HG03045 (cell line): ENCODE data around the gene LACTBL1.
A peak's percentile ranks its signal among the peaks of the same experiment; 100 is the strongest.
"Not testable (repeated sequence)": the region's sequence is repeated elsewhere in the genome, so short reads cannot be mapped to it uniquely, and the experiment has no call there.

Source experiments
- ATAC-seq: cut with Tn5 transposase; IDR thresholded peaks from one replicate; pipeline ENCODE4 v1.9.1; 2021; ENCODE audit warnings: mild to moderate bottlenecking, moderate library complexity; ENCODE audit not compliant: unreplicated experiment

The LACTBL1 gene, protein sequence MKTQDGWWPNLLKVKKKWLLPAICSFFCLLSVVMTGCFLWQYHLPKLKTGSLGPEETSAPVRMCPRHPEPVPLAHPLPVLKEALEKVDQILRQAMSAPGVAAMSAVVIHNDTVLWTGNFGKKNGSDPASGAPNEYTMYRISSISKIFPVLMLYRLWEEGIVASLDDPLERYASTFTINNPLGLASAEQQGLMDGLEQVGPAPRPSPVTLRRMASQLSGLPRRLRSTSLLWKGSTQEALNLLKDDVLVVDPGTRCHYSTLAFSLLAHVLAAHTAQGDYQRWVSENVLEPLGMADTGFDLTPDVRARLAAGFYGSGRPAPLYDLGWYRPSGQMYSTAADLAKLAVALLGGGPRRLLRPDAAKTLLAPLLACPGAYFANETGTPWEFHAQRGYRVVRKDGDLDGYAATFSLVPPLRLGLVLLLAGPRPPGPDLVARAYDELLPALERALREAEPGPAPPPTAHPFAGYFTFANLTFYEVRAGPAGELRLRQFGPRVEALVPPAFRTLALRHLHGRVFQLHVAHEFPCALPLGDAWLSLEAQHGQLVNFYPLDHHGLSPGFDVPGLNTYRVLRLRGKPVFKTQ

DNA sequence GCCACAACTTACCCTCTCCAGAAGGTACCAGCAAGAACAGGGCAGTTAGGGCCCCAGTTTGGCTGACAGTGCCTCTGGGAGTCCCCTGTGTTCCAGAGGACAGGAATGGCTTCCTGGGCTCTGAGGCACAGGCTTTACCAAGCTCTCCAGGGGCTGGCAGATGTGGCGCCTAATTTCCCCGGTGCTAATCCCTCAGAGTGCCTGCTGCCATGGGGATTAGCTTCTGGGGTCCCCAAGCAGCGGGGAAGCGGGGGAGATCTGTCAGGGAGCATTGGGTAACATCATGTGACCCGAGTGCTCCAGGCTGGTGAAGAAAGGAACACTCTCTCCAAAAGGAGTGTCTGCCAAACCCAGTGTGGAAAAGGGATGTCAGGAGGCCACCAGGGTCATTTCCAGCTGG is at the start of gene LACTBL1:
Gene LACTBL1, minus strand, starts transcription at position 107 of the 400 bp plus-strand sequence. CDS start 550 bp downstream, outside the sequence.
- no peak for ATAC-seq

DNA sequence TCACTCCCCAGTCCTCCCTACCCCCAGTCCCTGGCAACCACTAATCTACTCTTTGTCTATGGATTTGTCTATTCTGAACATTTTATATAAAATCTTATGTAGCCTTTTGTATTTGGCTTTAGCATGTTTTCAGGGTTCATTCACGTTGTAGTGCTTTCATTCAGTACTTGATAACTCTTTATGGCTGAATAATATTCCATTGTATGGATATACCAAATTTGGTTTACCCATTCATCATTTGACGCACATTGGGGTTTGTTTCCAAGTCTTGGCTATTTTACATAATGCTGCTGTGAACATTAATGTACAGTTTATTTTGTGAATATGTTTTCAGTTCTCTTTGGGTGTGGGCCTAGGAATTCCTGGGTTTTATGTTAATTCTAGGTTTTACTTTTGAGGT is 49.2 kb upstream of the LACTBL1 start:
- no peak for ATAC-seq

DNA sequence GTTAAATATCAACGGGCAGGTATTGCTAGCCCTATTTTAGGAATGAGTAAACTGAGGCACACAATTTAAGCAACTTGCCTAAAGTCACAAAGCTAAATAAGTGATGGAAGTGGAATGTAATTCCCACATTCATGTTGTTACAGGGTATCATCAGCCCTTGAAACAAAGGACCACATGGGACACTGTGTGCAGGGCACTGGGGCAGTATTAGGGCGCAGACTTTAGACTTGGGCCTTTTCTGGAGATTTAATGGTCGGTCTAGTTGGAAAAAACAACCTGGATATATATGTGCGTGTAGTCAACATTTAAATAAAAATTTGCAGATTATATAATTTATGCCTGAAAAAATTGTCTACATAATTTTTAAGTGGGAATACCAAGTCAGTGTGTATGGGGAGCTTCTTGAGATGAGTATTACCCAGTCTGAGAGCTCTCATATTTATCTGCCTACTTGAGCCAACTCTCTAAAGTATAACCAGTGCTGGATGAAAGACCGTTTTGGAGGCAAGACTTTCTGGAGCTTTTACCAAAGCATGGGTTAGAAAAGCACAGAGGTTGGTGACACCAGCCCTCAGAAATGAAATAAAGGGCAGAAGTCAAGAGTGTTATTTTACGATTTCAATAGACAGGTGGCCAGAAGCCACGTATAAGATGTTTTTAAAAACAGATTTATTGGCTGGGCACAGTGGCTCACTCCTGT is 48.2 kb upstream of the LACTBL1 start:
- ATAC-seq: no peak

DNA sequence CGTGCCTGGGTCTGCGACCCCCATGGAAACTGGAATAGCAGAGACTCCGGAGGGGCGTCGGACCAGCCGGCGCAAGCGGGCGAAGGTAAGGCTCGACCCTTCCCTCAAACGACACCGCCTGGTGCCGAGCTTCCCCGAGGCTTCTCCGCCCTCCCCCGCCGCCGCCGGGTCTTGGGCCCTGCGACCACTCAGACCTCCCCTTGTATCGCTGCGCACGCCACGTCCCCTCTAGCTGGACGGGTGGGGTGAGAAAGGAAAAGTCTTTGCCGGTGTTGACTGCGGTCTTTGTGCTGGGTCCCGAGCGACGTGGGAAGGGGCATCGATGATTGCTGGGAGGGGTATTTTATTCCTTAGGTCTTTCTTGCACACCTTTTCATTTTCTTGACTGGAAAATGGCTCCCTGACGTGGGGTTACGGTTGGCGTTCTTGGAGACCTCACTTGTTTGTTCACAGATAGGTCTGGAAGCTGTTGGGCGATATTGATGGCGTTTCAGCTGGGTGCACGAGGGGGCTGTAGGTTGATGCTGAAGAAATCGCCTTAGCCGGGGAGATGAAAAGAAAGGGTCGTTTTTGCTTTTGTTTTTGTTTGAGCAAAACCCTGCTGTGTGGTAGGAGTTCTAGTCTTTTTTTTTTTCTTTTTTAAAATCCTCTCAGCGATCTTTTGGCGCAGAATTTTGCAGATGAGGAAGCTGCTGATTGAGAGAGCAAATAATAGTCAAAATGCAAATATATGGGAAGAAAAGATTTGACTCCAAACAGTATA is 47.4 kb upstream of the LACTBL1 start:
- ATAC-seq: peak; percentile 22

DNA sequence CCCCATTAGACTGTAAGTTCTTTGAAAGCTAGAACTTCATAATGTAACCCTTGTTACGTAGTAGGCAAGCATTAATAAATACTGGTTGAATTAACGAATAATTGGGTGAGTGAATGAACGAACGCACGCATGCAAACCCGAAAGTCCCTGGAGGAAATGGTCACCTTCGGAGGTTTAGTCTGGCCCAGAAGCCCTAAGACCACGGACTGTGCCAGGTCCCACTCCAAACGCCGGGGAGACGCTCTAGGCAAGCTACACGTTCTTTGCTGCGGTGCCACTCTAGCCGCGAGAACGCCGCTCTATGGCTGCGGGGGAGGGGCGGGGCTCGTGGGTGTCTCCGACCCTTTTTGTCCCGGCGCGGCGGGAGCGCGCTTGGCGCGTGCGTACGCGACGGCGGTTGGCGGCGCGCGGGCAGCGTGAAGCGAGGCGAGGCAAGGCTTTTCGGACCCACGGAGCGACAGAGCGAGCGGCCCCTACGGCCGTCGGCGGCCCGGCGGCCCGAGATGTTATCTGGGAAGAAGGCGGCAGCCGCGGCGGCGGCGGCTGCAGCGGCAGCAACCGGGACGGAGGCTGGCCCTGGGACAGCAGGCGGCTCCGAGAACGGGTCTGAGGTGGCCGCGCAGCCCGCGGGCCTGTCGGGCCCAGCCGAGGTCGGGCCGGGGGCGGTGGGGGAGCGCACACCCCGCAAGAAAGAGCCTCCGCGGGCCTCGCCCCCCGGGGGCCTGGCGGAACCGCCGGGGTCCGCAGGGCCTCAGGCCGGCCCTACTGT is 46.6 kb upstream of the LACTBL1 start, which contains the start of gene KDM1A:
Gene KDM1A, plus strand, starts transcription at position 375 of the 769 bp plus-strand sequence. Its CDS starts 129 bp downstream, at position 504.
- peak; percentile 95 for ATAC-seq

DNA sequence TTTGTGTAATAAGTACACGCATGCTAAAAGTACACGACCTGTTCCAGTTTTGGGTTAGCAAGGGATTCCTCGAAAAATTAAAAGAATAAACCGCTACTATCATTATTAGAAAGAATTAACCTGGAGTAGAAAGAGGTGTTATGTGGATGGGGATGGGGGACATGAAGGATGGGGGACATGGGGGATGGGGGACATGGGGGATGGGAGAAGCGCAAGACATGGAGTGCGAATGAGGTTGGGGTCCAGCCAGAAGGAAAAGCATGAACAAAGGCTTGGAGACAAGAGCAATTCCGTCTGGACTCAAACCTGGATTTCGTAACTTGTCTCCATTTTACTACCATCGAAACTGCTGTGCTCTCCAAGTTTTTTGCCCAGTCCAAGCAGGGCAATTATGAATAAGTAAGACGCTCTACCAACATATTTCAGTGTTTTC is 46.0 kb upstream of the LACTBL1 start:
- ATAC-seq: no peak

DNA sequence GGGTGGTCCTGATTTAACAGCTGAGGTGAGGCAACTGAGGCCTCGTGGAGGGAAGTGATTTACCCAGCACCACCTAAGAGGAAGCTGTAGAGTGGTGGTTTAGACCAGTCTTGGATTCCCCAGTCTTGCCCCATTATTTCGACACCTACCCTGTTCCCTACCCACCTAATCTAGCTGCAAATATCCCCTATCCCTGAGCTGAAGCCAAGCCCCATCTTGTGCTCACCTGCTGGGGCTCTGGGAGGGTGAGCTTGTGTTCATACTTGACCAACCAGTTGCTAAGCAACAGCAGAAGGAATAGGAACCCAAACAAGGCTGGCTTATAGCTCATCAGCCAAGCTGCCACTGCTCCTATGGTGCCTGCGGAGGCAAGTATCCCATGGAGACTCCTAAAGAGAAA is 41.0 kb upstream of the LACTBL1 start:
- ATAC-seq: no peak

DNA sequence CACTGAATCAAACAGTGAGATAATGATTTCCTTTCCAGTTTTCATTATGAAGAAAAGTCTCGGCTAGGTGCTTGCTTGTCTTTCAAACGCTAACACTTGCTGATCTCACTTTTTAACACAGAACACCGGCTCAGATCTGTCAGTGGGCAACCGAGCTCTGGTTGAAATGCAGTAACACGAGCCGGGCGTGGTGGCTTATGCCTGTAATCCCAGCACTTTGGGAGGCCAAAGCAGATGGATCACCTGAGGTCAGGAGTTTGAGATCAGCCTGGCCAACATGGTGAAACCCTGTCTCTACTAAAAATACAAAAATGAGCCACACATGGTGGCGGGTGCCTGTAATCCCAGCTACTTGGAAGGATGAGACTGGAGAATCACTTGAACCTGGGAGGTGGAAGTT is 37.4 kb upstream of the LACTBL1 start:
- not testable (repeated sequence) for ATAC-seq

DNA sequence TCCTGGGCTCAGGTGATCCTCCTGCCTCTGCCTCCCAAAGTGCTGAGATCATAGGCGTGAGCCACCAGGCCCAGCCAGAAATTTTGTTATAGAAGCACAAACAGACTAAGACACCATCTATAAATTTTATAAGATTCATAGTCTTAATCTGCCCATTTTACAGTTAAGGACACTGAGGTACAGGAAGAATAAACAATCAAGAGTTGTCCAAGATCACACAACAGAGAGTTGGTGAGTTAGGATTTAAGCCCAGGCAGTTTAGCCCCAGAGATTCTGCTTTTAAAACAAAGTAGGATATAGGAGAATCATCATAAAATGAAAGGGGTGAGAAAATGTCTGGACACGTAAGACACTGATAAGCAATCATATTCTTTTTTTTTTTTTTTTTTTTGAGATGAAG is 36.2 kb upstream of the LACTBL1 start:
- no peak for ATAC-seq

DNA sequence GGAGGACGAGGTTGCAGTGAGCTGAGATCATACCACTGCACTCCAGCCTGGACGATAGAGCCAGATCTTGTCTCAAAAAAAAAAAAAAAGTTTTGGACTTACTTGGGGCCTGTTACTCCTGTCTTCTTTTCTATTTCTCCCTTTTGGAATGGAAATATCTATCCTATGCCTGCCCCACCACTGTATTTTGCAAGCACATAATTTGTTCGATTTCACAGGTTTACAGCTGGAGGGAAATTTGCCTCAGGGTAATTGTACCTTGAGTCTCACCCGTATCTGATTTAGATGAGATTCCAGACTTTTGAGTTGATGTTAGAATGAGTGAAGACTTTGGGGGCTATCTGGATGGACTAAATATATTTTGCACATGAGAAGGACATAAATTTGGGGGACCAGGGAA is 34.4 kb upstream of the LACTBL1 start:
- ATAC-seq: no peak

DNA sequence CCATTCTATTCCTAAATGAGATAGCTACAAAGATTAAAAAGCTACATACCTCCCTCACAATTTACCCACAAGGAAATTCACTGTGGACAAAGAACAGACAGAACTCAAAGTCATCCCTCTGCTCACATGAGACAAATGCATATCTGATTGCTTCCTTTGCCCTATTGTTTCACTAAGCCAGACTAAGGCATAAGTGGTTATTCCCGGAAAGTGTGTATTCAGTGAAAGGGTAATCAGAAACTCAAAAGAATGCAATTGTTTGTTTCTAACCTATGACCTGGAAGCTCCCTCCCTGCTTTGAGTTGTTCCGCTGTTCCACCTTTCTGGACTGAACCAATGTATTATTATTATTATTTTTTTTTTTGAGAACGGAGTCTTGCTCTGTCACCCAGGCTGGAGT is 32.1 kb upstream of the LACTBL1 start:
- ATAC-seq: not testable (repeated sequence)

DNA sequence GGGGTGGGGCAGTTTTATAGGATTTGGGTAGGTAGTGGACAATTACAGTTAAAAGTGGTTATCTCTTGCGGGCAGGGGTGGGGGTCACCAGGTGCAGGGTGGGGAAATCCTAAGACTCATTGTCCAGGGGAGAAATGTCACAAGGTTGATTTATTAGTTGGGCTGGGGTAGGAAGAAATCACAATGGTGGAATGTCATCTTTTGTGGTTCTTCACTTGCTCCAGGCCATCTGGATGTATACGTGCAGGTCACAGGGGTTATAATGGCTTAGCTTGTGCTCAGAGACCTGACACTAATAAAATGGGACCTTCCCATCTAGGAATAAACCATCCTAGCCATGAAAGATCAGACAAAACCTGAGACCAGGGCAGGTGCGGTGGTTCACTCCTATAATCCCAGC is 31.4 kb upstream of the LACTBL1 start:
- ATAC-seq: no peak

DNA sequence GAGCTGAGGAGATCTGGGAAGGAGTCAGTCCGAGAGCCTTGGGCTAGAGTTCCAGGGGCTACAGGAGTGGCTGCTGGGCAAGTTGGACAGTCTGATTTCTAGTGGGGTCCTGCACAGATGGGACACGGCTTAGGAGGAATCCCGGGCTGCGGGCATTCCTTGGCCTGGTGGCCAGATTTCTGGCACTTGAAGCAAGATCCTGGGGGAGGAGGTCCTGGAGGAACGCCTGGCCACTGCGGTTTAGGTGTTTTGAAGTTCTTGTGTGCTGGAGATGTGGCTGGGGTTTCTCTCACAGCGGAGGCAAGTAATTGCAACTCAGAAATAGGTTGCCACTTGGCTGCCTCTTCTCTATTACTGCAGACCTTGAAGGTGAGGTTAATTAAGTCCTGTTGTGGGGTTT is 29.6 kb upstream of the LACTBL1 start:
- not testable (repeated sequence) for ATAC-seq

DNA sequence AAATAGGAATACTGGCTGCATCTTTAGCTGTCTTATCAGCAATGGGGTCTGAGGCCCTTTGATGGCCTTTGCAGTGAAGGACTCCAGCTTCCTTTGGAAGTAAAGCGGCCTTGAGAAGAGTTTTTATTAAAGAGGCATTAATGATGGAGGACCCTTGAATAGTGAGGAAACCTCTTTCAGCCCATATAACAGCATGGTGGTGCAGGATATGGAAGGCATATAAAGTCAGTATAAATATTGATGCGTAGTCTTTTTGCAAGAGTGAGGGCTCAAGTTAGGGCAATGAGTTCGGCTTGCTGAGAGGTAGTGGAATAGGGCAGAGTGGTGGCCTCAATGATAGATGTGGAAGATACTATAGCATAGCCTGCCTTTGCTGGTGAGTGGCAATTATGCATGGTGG is 27.5 kb upstream of the LACTBL1 start:
- ATAC-seq: not testable (repeated sequence)

DNA sequence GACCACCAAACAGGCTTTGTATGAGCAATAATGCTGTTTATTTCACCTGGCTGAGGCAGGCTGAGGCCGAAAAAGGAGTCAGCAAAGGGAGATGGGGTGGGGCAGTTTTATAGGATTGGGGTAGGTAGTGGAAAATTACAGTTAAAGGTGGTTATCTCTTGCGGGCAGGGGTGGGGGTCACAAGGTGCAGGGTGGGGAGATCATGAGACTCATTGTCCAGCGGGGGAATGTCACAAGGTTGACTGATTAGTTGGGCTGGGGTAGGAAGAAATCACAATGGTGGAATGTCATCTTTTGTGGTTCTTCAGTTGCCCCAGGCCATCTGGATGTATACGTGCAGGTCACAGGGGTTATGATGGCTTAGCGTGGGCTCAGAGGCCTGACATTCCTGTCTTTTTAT is 24.9 kb upstream of the LACTBL1 start:
- ATAC-seq: not testable (repeated sequence)

DNA sequence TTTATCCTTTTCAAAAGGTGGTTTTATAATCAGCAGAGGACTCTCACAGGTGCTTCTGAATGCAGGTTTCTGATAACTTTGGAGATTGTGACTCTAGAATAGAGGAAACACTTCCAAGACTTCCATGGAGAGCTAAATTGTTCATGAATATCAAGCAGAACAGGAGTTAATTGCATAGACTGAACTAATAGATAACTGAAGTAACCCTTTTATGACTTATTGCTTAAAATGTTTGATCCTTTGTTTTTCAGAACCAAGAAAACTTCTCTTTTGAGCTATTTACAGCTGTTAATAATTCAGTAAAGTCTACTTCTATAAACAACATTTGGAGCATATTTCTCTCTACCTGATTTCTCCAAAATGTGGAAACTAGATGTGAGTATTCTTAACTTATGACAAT is 23.1 kb upstream of the LACTBL1 start:
- ATAC-seq: no peak

DNA sequence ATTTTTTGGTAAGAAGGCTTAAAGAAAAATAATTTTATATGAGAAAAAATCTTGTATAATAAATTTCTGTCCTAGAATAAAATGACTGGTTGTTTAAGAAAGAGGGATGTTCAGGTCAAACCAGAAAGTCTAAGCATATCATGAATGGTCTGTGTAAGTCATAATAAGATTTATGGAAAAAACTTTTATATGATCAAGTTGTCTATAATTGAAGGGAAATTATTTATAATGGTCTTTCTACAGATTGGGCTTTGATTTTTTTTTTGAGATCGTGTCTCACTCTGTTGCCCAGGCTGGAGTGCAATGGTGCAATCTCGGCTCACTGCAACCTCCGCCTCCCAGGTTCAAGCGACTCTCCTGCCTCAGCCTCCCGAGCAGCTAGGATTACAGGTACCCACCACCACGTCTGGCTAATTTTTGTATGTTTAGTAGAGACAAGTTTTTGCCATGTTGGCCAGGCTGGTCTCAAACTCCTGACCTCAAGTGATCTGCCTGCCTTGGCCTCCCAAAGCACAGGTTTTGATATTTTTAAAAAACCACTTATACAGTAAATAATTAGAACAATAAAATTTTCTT is 20.6 kb upstream of the LACTBL1 start:
- not testable (repeated sequence) for ATAC-seq

DNA sequence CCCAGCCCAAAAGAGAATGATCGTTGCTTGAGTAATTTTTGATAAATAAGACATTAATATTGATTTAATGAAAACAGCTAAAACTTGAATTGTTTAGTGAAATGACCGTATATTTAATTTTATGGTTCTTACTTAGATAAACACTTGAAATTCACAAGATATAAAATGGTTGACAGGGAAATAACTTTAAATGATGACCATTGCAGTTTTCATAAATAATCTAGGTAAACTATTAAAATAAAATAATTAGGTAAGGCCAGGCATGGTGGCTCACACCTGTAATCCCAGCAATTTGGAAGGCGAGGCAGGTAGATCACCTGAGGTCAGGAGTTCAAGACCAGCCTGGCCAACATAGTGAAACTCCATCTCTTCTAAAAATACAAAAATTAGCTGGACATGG is 19.7 kb upstream of the LACTBL1 start:
- ATAC-seq: not testable (repeated sequence)

DNA sequence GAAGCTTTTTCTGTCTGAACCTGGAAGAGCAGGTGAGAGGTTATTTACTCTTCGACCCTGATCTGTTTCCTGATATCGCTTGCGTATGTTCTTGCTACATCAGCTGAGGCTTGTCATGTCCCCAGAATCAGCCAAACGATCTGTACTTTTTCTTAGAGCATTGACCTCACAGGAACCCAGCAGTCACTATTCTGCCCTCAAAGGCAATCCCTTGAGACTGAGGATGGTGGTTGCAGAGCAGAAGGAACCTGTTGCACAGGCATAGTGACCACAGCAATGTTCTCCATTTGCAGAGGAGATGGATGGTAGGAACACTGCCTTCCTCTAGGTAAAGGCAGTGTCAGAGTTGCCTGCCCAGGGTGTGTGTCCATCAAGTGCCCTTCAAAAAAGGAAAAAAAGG is 11.3 kb upstream of the LACTBL1 start:
- ATAC-seq: no peak

DNA sequence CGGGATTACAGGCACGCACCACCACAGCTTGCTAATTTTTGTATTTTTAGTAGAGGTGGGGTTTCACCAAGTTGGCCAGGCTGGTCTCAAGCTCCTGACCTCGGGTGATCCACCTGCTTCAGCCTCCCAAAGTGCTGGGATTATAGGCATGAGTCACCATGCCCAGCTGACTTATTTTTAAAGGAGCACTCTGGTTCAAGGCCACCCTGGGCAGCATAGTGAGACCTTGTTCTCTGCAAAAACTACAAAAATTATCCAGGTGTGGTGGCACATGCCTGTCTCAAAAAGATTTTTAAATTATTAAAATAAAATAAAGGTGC is 7.8 kb upstream of the LACTBL1 start:
- ATAC-seq: not testable (repeated sequence)
